Measurements from ENCODE around the gene COL2A1.
"Not testable (repeated sequence)": the region's sequence is repeated elsewhere in the genome, so short reads cannot be mapped to it uniquely, and the experiment has no call there.

Gene COL2A1

GRCh38 chr12:47972895-47973294 lies 31.4 kb downstream of the COL2A1 start:
- no peaks in the 10 kb centered on the region for H3K9me3 ChIP-seq (ENCODE audit: control insufficient read depth, insufficient read depth, low read length)
- H3K36me3 ChIP-seq (ENCODE audit: insufficient read depth, low read length): no peaks in the 10 kb centered on the region
- H3K4me1 ChIP-seq (ENCODE audit: insufficient read depth, low read length): no peaks in the 10 kb centered on the region
- no peak overlapping the region for H3K9ac ChIP-seq (ENCODE audit: low read depth, low read length)

- Histone ChIP-seq H3K9ac (ENCODE audit: low read depth, low read length) (no peak overlapping the region), H3K4me1 (ENCODE audit: insufficient read depth, low read length) (no peaks in the 10 kb centered on the region), H3K36me3 (ENCODE audit: insufficient read depth, low read length) (no peaks in the 10 kb centered on the region), H3K9me3 (ENCODE audit: control insufficient read depth, insufficient read depth, low read length) (no peaks in the 10 kb centered on the region)
Observed at GRCh38 chr12:47970843-47971242, 33.4 kb downstream of the COL2A1 start.

- Histone ChIP-seq H3K4me1 (ENCODE audit: insufficient read depth, low read length) (no peaks in the 10 kb centered on the region), H3K9me3 (ENCODE audit: control insufficient read depth, insufficient read depth, low read length) (no peaks in the 10 kb centered on the region), H3K36me3 (ENCODE audit: insufficient read depth, low read length) (no peaks in the 10 kb centered on the region), H3K9ac (ENCODE audit: low read depth, low read length) (no peak overlapping the region)
Observed at GRCh38 chr12:47969845-47970244, 34.4 kb downstream of the COL2A1 start.

- H3K4me1 ChIP-seq (ENCODE audit: insufficient read depth, low read length): no peaks in the 10 kb centered on the region; the same call in 1 of the 2 replicates
- H3K9ac ChIP-seq (ENCODE audit: low read depth, low read length): no peak overlapping the region
- H3K36me3 ChIP-seq (ENCODE audit: insufficient read depth, low read length): no peaks in the 10 kb centered on the region
- H3K9me3 ChIP-seq (ENCODE audit: control insufficient read depth, insufficient read depth, low read length): no peaks in the 10 kb centered on the region
Observed at GRCh38 chr12:47967461-47968321, 36.6 kb downstream of the COL2A1 start.

- Histone ChIP-seq H3K36me3 (ENCODE audit: insufficient read depth, low read length) (no peaks in the 10 kb centered on the region), H3K9ac (ENCODE audit: low read depth, low read length) (no peak overlapping the region)
Observed at GRCh38 chr12:47965581-47965980, 38.7 kb downstream of the COL2A1 start.

GRCh38 chr12:47964106-47964728 lies 40.1 kb downstream of the COL2A1 start:
- H3K9me3 ChIP-seq (ENCODE audit: control insufficient read depth, insufficient read depth, low read length): peaks cover 8% of the 10 kb centered on the region; the same call in 1 of the 2 replicates
- no peaks in the 10 kb centered on the region; the same call in 1 of the 2 replicates for H3K4me1 ChIP-seq (ENCODE audit: insufficient read depth, low read length)
- peak overlapping the region; percentile 54; the same call in 1 of the 2 replicates for H3K9ac ChIP-seq (ENCODE audit: low read depth, low read length)
- no peaks in the 10 kb centered on the region for H3K36me3 ChIP-seq (ENCODE audit: insufficient read depth, low read length)

More at GRCh38 chr12:47965581-47965980, 38.7 kb downstream of the COL2A1 start:
- Histone ChIP-seq H3K9me3 (ENCODE audit: control insufficient read depth, insufficient read depth, low read length) (peaks cover 4% of the 10 kb centered on the region; the same call in 1 of the 2 replicates), H3K4me1 (ENCODE audit: insufficient read depth, low read length) (no peaks in the 10 kb centered on the region; the same call in 1 of the 2 replicates)

- no peaks in the 10 kb centered on the region; the same call in 1 of the 2 replicates for H3K4me1 ChIP-seq (ENCODE audit: insufficient read depth, low read length)
- peak within 1 kb of the TSS; percentile 54; the same call in 1 of the 2 replicates for H3K9ac ChIP-seq (ENCODE audit: low read depth, low read length)
- no peaks in the 10 kb centered on the region for H3K36me3 ChIP-seq (ENCODE audit: insufficient read depth, low read length)
- peaks cover 12% of the 10 kb centered on the region for H3K9me3 ChIP-seq (ENCODE audit: control insufficient read depth, insufficient read depth, low read length)
Observed at GRCh38 chr12:47963340-47964040, 40.8 kb downstream of the COL2A1 start, which contains the start of gene TMEM106C. TSS of gene TMEM106C (plus strand) at chr12:47963596. CDS start at chr12:47964237, 641 bp downstream.

- no peaks in the 10 kb centered on the region; the same call in 1 of the 2 replicates for H3K4me1 ChIP-seq (ENCODE audit: insufficient read depth, low read length)
- no peaks in the 10 kb centered on the region for H3K36me3 ChIP-seq (ENCODE audit: insufficient read depth, low read length)
- H3K9ac ChIP-seq (ENCODE audit: low read depth, low read length): no peak overlapping the region
- H3K9me3 ChIP-seq (ENCODE audit: control insufficient read depth, insufficient read depth, low read length): peaks cover 21% of the 10 kb centered on the region
Observed at GRCh38 chr12:47962198-47962597, 42.1 kb downstream of the COL2A1 start.

- H3K36me3 ChIP-seq (ENCODE audit: insufficient read depth, low read length); H3K4me1 ChIP-seq (ENCODE audit: insufficient read depth, low read length); H3K9ac ChIP-seq (ENCODE audit: low read depth, low read length): not testable (repeated sequence)
- peaks cover 22% of the 10 kb centered on the region for H3K9me3 ChIP-seq (ENCODE audit: control insufficient read depth, insufficient read depth, low read length)
Observed at GRCh38 chr12:47957671-47958070, 46.6 kb downstream of the COL2A1 start.

GRCh38 chr12:47955059-47955458 lies 49.2 kb downstream of the COL2A1 start:
- Histone ChIP-seq H3K9me3 (ENCODE audit: control insufficient read depth, insufficient read depth, low read length) (peaks cover 14% of the 10 kb centered on the region), H3K36me3 (ENCODE audit: insufficient read depth, low read length) (no peaks in the 10 kb centered on the region), H3K9ac (ENCODE audit: low read depth, low read length) (no peak overlapping the region), H3K4me1 (ENCODE audit: insufficient read depth, low read length) (no peaks in the 10 kb centered on the region)

- Histone ChIP-seq H3K9ac (ENCODE audit: low read depth, low read length) (no peak overlapping the region), H3K36me3 (ENCODE audit: insufficient read depth, low read length) (no peaks in the 10 kb centered on the region), H3K9me3 (ENCODE audit: control insufficient read depth, insufficient read depth, low read length) (peaks cover 14% of the 10 kb centered on the region), H3K4me1 (ENCODE audit: insufficient read depth, low read length) (0 out of 2 replicates have a peak, but pooled peaks cover 2% of the 10 kb centered on the region)
Observed at GRCh38 chr12:47954467-47955045, 49.7 kb downstream of the COL2A1 start.

- Histone ChIP-seq H3K4me1 (ENCODE audit: insufficient read depth, low read length) (0 out of 2 replicates have a peak, but pooled peaks cover 3% of the 10 kb centered on the region), H3K9ac (ENCODE audit: low read depth, low read length) (no peak overlapping the region), H3K9me3 (ENCODE audit: control insufficient read depth, insufficient read depth, low read length) (peaks cover 14% of the 10 kb centered on the region), H3K36me3 (ENCODE audit: insufficient read depth, low read length) (no peaks in the 10 kb centered on the region)
Observed at GRCh38 chr12:47954058-47954457, 50.2 kb downstream of the COL2A1 start.

- peaks cover 10% of the 10 kb centered on the region; the same call in 1 of the 2 replicates for H3K4me1 ChIP-seq (ENCODE audit: insufficient read depth, low read length)
Observed at GRCh38 chr12:47950856-47951468, 53.3 kb downstream of the COL2A1 start.

More at GRCh38 chr12:47950856-47951468, 53.3 kb downstream of the COL2A1 start:
- Histone ChIP-seq H3K9me3 (ENCODE audit: control insufficient read depth, insufficient read depth, low read length) (no peaks in the 10 kb centered on the region), H3K9ac (ENCODE audit: low read depth, low read length) (no peak overlapping the region), H3K36me3 (ENCODE audit: insufficient read depth, low read length) (no peaks in the 10 kb centered on the region)
